Ishikawa (cell line): ENCODE results near the gene UGGT2.

Experiments
- CEBPB ChIP-seq: IDR thresholded peaks from 2 replicates; pipeline ENCODE4 v1.6.1; 2012
- CREB1 ChIP-seq: IDR thresholded peaks from 2 replicates; pipeline ENCODE4 v1.6.1; 2012; ENCODE audit warnings: low read depth
- EGR1 ChIP-seq: IDR thresholded peaks from 2 replicates; pipeline ENCODE4 v1.6.1; 2012
- EP300 ChIP-seq: IDR thresholded peaks from 2 replicates; pipeline ENCODE4 v1.6.1; 2012; ENCODE audit warnings: borderline replicate concordance
- FOXM1 ChIP-seq: IDR thresholded peaks from 2 replicates; pipeline ENCODE4 v1.6.1; 2012; ENCODE audit warnings: low read depth, borderline replicate concordance
- MAX ChIP-seq: IDR thresholded peaks from 2 replicates; pipeline ENCODE4 v1.6.1; 2012
- NFIC ChIP-seq: IDR thresholded peaks from 2 replicates; pipeline ENCODE4 v1.6.1; 2012
- RAD21 ChIP-seq: IDR thresholded peaks from 2 replicates; pipeline ENCODE4 v1.6.1; 2012; ENCODE audit warnings: low read depth
- REST ChIP-seq: IDR thresholded peaks from 2 replicates; pipeline ENCODE4 v1.6.1; 2012; ENCODE audit warnings: low read depth, mild to moderate bottlenecking
- TAF1 ChIP-seq: IDR thresholded peaks from 2 replicates; pipeline ENCODE4 v1.6.1; 2012; ENCODE audit warnings: low read depth, mild to moderate bottlenecking
- TCF12 ChIP-seq: IDR thresholded peaks from 2 replicates; pipeline ENCODE4 v1.6.1; 2012; ENCODE audit warnings: low read depth
- TEAD4 ChIP-seq: IDR thresholded peaks from 2 replicates; pipeline ENCODE4 v1.6.1; 2012
- USF1 ChIP-seq: IDR thresholded peaks from 2 replicates; pipeline ENCODE4 v1.6.1; 2012
- YY1 ChIP-seq: IDR thresholded peaks from 2 replicates; pipeline ENCODE4 v1.6.1; 2012; ENCODE audit warnings: low read depth
- ZBTB7A ChIP-seq: IDR thresholded peaks from 2 replicates; pipeline ENCODE4 v1.6.1; 2012; ENCODE audit warnings: low read depth

Gene UGGT2

GRCh38 chr13:96025283-96025682 is 27.9 kb downstream of the UGGT2 start:
- TF ChIP-seq USF1 (no peak), CREB1 (no peak), FOXM1 (no peak), EP300 (no peak)

- no peak for TF ChIP-seq USF1
- TF ChIP-seq TEAD4: no peak
- no peak for TF ChIP-seq YY1
- TF ChIP-seq EGR1: no peak
- TF ChIP-seq TCF12: no peak
- no peak for TF ChIP-seq ZBTB7A
- no peak for TF ChIP-seq CEBPB
Measured at GRCh38 chr13:96020931-96021330, 32.3 kb downstream of the UGGT2 start.

- peak; percentile 80 for TF ChIP-seq RAD21
- no peak for TF ChIP-seq USF1
Measured at GRCh38 chr13:96020155-96020575, 33.0 kb downstream of the UGGT2 start.

DNA sequence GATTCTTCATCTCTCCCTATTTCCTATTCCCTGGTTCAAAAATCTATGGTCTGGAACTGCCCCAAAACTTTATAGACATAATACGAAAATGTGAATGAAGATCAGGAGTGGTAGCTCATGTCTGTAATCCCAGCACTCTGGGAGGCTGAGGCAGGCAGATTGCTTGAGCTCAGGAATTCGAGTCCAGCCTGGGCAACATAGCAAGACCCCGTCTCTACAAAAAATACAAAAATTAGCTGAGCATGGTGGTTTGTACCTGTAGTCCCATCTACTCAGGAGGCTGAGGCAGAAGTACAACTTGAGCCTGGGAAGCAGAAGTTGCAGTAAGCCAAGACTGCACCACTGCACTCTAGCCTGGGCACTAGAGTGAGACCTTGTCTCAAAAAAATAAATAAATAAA is 35.1 kb downstream of the UGGT2 start:
- TF ChIP-seq FOXM1: no peak

DNA sequence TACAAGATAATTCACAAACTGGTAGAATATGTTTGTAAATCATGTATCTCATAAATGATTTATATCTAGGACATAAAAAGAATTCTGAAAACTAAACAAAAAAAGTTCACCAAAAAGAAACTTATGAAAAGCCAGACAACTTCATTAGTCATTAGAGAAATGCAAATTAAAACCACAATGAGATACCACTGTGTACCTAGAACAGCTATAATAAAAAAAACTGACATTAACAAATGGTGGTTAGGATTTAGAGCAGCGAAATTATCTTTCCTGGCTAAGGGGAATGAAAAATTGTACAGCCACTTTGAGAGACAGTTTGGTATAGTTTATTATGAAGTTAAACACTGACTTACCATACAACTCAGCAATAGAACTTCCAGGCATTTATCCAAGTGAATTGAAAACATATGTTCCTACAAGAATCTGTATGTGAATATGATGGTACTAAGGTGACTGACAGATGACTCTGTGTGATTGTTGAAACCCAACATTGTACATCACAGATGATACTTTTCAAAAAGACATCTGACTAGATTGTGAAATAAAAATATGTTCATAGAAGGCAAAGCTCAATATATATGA is 41.8 kb downstream of the UGGT2 start:
- TF ChIP-seq NFIC (no peak), TCF12 (no peak), RAD21 (no peak), TEAD4 (no peak), CEBPB (no peak), EP300 (no peak), CREB1 (no peak), REST (no peak), YY1 (no peak), TAF1 (no peak), USF1 (no peak), FOXM1 (no peak)

GRCh38 chr13:96003304-96003703 is 49.9 kb downstream of the UGGT2 start:
- 0 out of 2 replicates have a peak, but pooled peaks have one; percentile 6 for TF ChIP-seq RAD21
- no peak for TF ChIP-seq REST

DNA sequence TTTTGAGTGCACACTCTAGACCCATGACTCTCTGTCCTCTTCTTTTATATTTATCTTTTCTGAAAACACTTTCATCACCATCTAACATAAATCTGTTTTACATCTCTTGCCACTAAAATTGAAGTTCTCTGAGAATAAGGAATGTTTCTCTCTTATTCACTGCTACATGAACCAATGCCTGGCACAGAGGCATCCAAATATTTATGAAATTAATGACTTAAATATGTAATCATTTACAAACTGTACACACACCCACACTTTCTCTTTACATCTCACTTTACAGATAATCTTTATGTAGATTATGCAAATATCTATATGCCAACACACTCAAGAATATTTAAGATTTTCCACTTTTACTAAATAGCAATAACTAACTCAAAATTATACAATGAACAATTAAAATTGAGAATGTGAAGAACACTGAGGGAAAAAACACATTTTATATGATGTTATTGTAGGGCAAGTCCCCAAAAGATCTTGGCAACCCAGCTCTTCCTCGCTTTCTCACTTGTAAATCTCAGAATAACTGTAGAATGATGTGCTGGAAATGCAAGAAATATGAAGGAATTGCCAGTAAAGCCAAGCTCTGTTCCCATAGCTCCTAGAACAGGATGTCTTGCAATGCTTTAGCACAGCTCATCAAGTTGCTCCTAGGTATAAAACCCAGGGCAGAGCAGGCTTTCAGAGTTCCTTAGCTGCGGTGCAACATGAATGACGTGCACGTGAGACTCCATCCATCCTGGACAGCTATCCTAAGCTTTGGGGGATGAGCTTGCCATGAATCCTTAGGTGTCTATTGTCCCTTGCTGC is 50.7 kb downstream of the UGGT2 start:
- TF ChIP-seq EGR1: no peak
- no peak for TF ChIP-seq CREB1
- TF ChIP-seq YY1: no peak
- TF ChIP-seq TCF12: no peak
- no peak for TF ChIP-seq REST
- no peak for TF ChIP-seq RAD21
- TF ChIP-seq TEAD4: no peak
- no peak for TF ChIP-seq ZBTB7A
- TF ChIP-seq MAX: no peak
